Osteocyte (in vitro differentiated cells): ENCODE results near the gene EPHB1. TPM values are rescaled to one million over a fixed set of nuclear protein-coding genes. Genes with fewer than 3 reads are reported as not detected.
"Not testable (repeated sequence)": the region's sequence is repeated elsewhere in the genome, so short reads cannot be mapped to it uniquely, and the experiment has no call there.

Experiments
- DNase-seq: peaks from one replicate; pipeline ENCODE4 v3.0.0; 2021; ENCODE audit warnings: mixed read lengths; ENCODE audit not compliant: unreplicated experiment; ENCODE audit errors: extremely low spot score
- H3K27ac Mint-ChIP-seq: one replicate; pipeline ENCODE4 v1.8.0; 2021; ENCODE audit warnings: mild to moderate bottlenecking, mixed read lengths; ENCODE audit not compliant: unreplicated experiment
- H3K27me3 Mint-ChIP-seq: one replicate; pipeline ENCODE4 v1.8.0; 2021; ENCODE audit warnings: mixed read lengths; ENCODE audit not compliant: unreplicated experiment
- H3K36me3 Mint-ChIP-seq: one replicate; pipeline ENCODE4 v1.8.0; 2021; ENCODE audit warnings: mixed read lengths; ENCODE audit not compliant: unreplicated experiment
- H3K4me1 Mint-ChIP-seq: one replicate; pipeline ENCODE4 v1.8.0; 2021; ENCODE audit warnings: mixed read lengths; ENCODE audit not compliant: unreplicated experiment
- H3K4me3 Mint-ChIP-seq: one replicate; pipeline ENCODE4 v1.8.0; 2021; ENCODE audit warnings: mild to moderate bottlenecking, moderate library complexity, mixed read lengths; ENCODE audit not compliant: unreplicated experiment
- H3K9me3 Mint-ChIP-seq: one replicate; pipeline ENCODE4 v1.8.0; 2021; ENCODE audit warnings: mixed read lengths; ENCODE audit not compliant: unreplicated experiment
- CTCF ChIP-seq: fragments of 200-600 bp; sonication (generic); IDR thresholded peaks from 2 replicates; pipeline ENCODE4 v1.5.0; 2021; ENCODE audit warnings: antibody characterized with exemption, mild to moderate bottlenecking, moderate library complexity
- total RNA-seq: library from RNA; stranded (reverse); gene quantifications from 2 replicates; pipeline ENCODE4 v1.2.1, GENCODE V29; 2021

Gene EPHB1
- total RNA-seq, 1 donor from 2014 or later, result 0.75 TPM

GRCh38 chr3:135226057-135226456 lies 431.0 kb downstream of the EPHB1 start:
- H3K4me1 Mint-ChIP-seq, result no peaks in the 10 kb centered on the region
- H3K27ac Mint-ChIP-seq, result no peak overlapping the region
- no peak for TF ChIP-seq CTCF
- H3K4me3 Mint-ChIP-seq, result no peak overlapping the region
- H3K36me3 Mint-ChIP-seq, result no peaks in the 10 kb centered on the region
- peak; percentile 75 for DNase-seq
- no peaks in the 10 kb centered on the region for H3K9me3 Mint-ChIP-seq
- no peaks in the 10 kb centered on the region for H3K27me3 Mint-ChIP-seq

DNA sequence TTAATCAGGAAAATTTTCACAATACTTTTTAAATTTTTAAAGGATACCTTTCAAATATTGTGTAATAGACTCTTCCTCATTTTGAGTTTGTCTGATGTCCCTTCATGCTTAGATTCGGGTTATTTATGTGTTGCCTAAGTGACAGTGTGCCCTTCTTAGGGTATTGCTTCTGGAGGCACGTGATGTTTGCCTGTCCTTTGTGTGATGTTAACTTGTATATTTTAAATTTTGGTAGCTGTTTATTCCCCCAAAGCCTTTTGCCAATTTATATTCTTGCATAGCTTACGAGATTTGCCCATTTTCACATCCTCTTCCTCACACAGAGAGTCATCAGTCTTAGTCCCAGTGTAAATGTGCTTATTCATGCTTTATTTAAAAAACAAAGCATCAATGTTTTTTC lies 433.1 kb downstream of the EPHB1 start:
- H3K4me3 Mint-ChIP-seq, result no peak overlapping the region
- TF ChIP-seq CTCF, result no peak
- H3K9me3 Mint-ChIP-seq, result no peaks in the 10 kb centered on the region
- H3K27me3 Mint-ChIP-seq, result no peaks in the 10 kb centered on the region
- H3K4me1 Mint-ChIP-seq, result no peaks in the 10 kb centered on the region
- H3K36me3 Mint-ChIP-seq, result no peaks in the 10 kb centered on the region
- peak; percentile 8 for DNase-seq
- H3K27ac Mint-ChIP-seq, result no peak overlapping the region

DNA sequence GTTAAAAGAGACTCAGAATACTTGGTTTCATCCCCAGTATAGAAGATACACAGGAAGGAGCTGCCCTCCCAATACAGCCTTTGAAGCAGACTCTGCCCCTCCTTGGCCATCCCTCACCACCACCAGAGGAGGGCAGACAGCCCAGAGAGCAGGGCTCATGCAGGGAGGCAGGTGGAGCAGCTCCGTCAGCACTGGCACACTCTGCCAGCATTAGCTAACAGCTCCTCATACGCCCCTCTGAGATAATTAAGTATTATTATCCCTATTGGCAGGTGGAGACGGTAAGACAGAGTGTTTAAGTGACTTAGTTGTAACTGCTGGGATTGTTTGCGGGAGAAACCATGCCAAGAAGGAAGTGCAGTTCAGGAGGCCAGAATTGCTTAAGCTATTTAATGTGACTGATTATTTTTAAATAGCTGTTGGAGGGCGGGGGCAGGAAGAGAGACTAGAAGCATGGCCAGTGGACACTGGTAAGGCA lies 434.0 kb downstream of the EPHB1 start:
- no peaks in the 10 kb centered on the region for H3K4me1 Mint-ChIP-seq
- peak; percentile 59 for DNase-seq
- no peaks in the 10 kb centered on the region for H3K9me3 Mint-ChIP-seq
- H3K36me3 Mint-ChIP-seq, result no peaks in the 10 kb centered on the region
- no peak for TF ChIP-seq CTCF
- no peaks in the 10 kb centered on the region for H3K27me3 Mint-ChIP-seq
- H3K4me3 Mint-ChIP-seq, result no peak overlapping the region
- H3K27ac Mint-ChIP-seq, result no peak overlapping the region

- H3K27me3 Mint-ChIP-seq, result no peaks in the 10 kb centered on the region
- TF ChIP-seq CTCF, result no peak
- H3K4me1 Mint-ChIP-seq, result no peaks in the 10 kb centered on the region
- DNase-seq, result peak; percentile 13
- no peak overlapping the region for H3K27ac Mint-ChIP-seq
- H3K4me3 Mint-ChIP-seq, result no peak overlapping the region
- H3K9me3 Mint-ChIP-seq, result no peaks in the 10 kb centered on the region
- no peaks in the 10 kb centered on the region for H3K36me3 Mint-ChIP-seq
Measured at GRCh38 chr3:135231737-135232136, 436.7 kb downstream of the EPHB1 start.

DNA sequence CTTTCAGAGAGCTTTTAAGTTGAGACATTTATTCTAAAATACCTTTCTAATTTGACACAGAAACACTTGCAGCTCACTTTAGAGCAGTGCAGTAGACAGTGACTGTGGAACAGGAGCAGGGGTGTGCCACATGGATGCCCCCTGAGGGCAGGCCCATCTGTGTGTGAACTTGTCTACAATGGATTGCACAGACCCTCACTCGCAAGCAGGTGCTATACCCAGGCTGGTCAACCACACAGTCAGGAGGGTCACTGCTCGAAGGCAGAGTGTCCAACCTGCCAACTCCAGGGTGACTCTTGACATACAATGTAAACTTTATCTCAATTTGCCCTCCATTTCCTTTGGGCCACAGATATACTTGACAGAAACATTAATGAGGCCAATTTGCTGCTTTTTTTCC lies 437.2 kb downstream of the EPHB1 start:
- no peaks in the 10 kb centered on the region for H3K36me3 Mint-ChIP-seq
- H3K27me3 Mint-ChIP-seq, result no peaks in the 10 kb centered on the region
- DNase-seq, result peak; percentile 70
- H3K27ac Mint-ChIP-seq, result no peak overlapping the region
- no peak for TF ChIP-seq CTCF
- no peaks in the 10 kb centered on the region for H3K4me1 Mint-ChIP-seq
- no peak overlapping the region for H3K4me3 Mint-ChIP-seq
- H3K9me3 Mint-ChIP-seq, result no peaks in the 10 kb centered on the region

- not testable (repeated sequence) for H3K9me3 Mint-ChIP-seq, H3K27me3 Mint-ChIP-seq, H3K4me1 Mint-ChIP-seq, H3K27ac Mint-ChIP-seq, H3K4me3 Mint-ChIP-seq, H3K36me3 Mint-ChIP-seq
- peak; percentile 56 for DNase-seq
Measured at GRCh38 chr3:135233476-135233875, 438.4 kb downstream of the EPHB1 start.
